HG03108 (cell line): ENCODE results near the gene IFNL1.
"Not testable (repeated sequence)": the region's sequence is repeated elsewhere in the genome, so short reads cannot be mapped to it uniquely, and the experiment has no call there.

ENCODE experiments used
- ATAC-seq: cut with Tn5 transposase; IDR thresholded peaks from one replicate; pipeline ENCODE4 v1.9.1; 2021; ENCODE audit warnings: moderate library complexity; ENCODE audit not compliant: unreplicated experiment

The IFNL1 gene

DNA sequence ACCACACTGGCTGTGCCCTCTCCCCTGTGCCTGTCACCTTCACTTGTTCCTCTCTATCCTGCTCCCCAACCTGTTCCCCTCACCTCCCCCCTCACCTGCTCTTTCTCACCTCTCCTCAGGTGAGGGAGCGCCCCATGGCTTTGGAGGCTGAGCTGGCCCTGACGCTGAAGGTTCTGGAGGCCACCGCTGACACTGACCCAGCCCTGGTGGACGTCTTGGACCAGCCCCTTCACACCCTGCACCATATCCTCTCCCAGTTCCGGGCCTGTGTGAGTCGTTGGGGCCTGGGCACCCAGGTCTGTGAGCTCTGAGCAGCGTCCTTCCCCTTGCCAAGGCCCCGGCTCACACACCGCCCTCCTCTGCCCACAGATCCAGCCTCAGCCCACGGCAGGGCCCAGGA lies 26.8 kb upstream of the IFNL1 start:
- not testable (repeated sequence) for ATAC-seq

DNA sequence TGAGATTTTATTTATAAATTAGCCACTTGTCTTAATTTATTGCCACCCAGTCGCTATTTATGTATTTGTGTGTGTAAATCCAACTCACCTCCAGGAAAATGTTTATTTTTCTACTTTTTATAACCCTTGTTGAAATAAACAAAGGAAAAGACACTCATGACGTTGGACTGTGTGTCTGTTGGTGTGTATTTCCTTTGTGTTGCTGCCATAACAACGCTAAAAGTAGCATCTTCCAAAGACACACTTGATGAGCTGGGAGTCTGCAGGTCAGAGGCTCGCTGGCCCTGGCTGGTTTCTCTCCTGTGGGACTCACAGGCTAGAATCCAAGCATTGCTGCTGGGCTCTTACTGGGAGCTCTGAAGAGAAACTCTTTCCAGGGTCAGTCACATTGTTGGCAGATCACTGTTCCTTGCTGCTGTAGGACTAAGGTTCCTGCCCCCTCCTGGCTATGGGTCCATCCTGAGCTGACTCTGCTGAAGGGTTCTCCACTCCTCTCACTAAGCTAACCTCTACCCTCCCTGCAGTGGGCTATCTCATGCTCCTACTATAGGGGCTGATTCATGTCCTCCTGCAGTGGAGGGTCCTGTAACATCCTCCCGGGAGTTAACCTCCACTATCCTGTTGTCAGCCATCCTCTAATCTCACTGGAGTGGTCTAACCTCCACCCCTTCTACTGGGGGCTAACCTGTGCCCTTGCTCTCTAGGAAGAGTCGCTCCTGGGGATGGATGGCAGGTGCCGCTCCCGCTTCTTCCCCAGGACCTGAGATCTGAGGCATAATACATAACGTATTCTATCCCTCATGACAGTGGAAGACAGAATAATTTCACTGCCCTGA lies 26.0 kb upstream of the IFNL1 start:
- ATAC-seq, result no peak

DNA sequence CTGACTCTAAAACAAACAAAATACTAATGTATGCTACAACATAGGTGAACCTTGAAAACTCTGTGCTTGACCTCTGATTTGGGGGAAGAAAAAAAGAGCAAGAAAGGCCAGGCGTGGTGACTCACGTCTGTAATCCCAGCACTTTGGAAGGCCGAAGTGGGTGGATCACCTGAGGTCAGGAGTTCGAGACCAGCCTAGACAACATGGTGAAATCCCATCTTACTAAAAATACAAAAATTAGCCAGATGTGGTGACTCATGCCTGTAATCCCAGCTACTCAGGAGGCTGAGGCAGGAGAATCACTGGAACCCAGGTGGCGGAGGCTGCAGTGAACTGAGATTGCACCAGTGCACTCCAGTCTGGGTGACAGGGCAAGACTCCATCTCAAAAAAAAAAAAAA lies 22.3 kb upstream of the IFNL1 start:
- ATAC-seq, result not testable (repeated sequence)

DNA sequence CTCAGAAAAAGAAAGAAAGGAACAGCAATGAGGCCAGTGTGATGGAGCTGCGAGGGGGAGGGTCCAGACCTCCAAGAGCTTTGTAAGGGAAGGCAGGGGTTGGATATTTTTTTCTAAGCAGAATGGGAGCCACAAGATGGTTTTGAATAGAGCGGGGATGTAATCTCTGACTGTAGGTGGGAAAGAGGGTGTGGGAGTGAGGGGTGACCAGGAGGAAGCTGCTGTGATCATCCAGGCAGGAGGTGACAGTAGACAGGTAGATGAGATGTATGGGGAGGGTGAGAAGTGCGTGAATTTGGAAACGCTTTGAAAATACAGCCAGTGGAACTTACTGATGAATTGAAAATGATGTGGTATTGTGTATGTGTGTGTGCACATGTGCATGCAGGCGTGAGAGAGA lies 20.6 kb upstream of the IFNL1 start:
- no peak for ATAC-seq

DNA sequence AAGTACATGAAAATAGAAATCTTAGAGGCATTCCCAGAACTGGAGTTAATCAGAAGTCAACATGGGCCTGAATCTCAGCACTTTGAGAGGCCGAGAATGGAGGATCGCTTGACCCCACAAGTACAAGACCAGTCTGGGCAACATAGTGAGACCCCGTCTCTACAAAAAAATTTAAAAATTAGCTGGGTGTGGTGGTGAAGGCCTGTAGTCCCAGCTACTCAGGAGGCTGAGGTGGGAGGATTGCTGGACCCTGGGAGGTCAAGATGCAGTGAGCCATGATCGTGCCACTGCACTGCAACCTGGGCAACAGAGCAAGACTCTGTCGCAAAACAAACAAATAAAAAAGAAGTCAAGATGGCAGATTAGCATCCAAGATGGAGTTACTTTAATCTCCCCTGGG lies 19.5 kb upstream of the IFNL1 start:
- ATAC-seq, result no peak

DNA sequence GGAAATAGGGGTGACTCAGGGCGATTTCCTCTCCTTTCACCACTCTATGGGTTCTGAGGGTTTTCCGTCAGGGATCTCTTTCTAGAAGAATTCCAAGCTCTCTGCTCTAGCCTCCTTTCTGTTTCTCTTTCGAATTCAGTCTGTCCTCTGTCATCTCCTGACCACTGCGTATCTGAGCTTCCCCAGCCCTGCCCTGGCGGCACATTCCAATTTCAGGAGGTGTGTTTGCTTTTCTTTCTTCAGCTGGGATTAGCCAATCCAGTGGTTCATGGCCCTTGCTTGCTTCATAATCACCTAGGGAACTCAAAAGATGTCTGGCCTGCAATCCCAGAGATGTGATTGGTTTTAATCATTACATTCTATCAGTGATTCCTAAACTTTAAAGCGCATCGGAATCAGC lies 18.6 kb upstream of the IFNL1 start:
- no peak for ATAC-seq

DNA sequence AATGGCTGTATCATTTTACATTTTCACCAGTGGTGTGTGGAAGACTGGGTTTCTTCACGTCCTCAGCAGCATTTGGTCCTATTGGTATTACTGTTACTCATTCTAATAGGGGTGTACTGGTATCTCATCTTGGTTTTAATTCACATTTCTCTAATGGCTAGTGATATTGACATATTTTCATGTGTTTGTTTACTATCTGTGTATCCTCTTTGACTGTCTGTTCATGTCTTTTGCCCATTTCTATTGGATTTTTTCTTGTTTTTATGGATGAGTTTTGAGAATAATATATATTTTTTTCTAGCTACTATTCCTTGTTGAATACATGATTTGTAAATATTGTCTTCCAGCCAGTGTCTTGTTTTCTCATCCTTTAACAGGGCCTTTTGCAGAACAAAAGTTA lies 14.2 kb upstream of the IFNL1 start:
- no peak for ATAC-seq

DNA sequence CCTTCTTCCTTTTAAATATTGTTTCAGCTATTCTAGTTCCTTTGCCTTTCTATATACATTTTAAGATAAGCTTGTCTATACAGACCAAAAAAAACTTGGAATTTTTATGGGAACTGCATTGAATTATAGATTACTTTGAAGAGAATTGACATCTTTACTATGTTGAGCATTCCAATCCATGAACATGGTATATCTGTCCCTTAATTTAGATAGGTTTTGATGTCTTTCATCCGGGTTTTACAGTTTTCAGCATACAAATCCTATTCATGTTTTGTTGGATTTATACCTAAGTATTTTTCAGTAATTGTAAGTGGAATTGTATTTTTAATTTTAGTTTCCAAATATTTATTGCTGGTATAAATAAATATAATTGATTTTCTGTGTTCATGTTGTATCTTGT lies 12.2 kb upstream of the IFNL1 start:
- no peak for ATAC-seq

DNA sequence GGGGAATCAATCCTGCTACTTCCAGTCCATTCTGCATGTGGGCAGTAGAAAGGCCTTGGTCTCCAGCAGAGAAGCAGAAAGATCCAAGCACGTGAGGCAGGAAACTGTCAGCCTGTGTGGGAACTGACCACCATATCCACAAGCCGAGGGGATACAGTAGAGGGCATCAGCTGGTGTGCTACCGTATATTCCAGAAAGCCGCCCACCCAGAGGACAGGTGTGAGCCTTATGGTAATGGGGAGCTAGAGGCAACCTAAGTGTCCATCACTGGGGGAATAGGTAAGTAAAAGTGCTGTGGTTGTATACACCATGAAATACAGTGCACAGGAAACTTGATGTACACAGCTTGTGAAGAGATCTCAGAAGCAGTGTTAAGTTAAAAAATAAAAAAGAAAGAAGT lies 2.8 kb upstream of the IFNL1 start:
- ATAC-seq, result no peak

DNA sequence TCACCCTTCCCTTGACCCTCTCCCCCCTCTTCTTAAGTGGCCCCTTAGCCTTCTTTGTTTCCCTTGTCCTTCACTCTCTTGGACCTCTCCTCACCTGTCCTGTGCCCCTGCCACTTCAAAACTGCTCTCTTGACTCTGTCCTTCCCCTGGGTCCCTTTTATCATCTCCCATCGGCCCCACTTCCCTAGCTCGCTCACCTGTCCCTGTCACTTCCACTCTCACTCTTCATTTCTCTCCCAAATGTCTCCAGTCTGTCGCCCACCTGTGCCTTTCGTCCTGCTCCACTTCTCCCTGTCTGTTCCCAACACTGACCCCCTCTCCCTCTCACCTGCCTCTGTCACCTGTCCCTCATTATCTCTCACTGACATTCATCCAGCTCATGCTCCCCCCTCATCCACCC lies 699 bp downstream of the IFNL1 start:
- no peak for ATAC-seq

DNA sequence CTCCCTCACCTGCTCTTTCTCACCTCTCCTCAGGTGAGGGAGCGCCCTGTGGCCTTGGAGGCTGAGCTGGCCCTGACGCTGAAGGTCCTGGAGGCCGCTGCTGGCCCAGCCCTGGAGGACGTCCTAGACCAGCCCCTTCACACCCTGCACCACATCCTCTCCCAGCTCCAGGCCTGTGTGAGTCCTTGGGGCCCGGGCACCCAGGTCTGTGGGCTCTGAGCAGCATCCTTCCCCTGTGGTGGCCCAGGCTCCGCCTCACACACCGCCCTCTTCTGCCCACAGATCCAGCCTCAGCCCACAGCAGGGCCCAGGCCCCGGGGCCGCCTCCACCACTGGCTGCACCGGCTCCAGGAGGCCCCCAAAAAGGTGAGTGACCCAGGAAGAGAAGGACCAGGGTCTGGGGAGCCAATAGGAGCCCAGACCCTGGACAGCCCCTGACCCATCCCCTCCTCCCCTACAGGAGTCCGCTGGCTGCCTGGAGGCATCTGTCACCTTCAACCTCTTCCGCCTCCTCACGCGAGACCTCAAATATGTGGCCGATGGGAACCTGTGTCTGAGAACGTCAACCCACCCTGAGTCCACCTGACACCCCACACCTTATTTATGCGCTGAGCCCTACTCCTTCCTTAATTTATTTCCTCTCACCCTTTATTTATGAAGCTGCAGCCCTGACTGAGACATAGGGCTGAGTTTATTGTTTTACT lies 1.9 kb downstream of the IFNL1 start:
- no peak for ATAC-seq

DNA sequence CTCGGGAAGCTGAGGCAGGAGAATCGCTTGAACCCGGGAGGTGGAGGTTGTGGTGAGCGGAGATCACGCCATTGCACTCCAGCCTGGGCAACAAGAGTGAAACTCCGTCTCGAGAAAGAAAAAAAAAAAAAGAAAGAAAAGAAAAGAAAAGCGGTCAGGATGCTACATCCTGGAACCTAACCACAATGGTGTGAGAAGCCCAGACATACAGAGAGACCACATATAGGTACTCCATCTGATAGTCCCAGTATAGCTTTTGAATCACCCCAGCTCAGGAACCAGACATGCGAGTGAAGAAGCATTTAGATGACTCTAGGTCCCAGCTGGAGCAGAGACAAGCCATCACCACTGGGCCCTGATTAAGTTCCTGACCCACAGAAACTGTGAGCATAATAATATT lies 3.2 kb downstream of the IFNL1 start:
- ATAC-seq, result no peak

DNA sequence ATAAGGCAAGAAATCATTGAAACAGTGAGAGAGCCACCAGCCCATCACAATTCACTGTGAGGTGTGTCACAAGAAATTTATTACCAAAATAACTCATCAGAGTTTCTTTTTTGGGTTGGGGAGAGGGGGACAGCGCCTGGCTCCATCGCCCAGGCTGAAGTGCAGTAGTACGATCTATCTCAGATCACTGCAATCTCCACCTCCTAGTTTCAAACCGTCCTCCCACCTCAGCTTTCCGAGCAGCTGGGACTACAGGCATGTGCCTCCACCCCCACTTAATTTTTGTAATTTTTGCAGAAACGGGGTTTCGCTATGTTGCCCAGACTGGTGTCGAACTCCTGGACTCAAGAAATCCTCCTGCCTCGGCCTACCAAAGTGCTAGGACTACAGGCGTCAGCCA lies 3.6 kb downstream of the IFNL1 start:
- no peak for ATAC-seq

DNA sequence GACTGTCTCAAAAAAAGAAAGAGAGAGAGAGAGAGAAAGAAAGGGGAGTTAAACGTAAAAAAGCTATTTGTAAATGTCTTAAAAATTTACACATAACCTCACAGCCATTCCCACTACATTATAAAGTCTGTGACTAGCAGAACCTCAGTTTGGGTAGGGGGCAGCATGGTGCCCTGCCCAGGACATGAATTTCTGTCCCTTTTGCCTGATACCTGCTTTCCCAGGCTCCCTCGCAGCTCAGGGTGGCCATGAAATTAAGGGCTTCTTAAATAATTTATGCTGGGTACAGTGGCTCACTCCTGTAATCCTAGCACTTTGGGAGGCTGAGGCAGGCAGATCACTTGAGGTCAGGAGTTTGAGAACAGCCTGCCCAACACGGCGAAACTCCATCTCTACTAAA lies 4.8 kb downstream of the IFNL1 start:
- no peak for ATAC-seq

DNA sequence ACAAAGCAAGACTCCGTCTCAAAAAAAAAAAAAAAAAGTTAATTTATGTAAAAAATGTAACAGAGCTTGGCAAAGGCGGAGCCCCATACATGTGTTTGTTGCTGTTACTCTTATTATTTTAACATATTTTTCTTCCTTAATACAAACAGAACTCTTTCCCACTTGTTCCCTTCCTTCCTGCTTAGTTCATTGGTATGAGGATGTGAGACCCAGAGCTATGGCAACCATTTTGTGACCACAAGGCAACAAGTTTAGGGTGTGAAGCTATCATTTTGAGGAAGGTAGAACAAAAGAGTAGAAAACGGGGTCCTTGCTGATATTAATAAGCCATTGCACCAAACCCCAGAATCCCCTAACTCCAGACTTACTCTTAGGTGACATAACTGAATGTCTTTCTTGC lies 5.4 kb downstream of the IFNL1 start:
- ATAC-seq, result no peak

DNA sequence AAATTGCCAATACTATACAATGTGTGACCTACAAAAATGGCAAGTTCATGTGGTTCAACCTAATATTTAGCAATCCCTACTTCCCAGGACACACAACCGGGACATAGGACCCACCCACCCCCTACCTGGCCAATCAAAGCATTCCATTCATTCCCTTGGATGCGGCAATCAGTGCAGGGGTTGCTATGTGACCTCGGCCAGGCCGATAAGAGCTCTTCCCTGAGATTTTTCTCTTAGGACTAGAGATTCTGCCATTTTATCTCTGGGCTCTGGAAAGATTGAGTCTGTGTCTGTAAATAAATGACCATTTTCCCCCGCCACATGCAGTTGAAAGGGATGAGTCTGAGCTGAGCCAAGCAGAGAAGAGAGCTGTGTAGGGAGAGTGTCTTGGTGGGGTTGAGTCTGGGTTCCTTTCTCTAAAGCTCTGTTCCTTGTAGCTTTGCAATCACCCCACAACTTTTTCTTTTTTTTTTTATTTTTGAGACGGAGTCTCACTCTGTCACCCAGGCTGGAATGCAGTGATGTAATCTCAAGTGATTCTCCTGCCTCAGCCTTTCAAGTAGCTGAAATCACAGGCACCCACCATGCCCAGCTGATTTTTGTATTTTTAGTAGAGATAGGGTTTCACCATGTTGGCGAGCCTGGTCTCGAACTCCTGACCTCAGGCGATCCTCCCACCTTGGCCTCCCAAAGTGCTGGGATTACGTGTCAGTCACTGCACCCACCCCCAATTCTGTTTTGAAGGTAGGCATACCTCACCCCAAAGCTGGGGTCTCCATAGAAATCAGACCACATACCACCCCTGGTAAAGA lies 7.4 kb downstream of the IFNL1 start:
- ATAC-seq, result no peak

DNA sequence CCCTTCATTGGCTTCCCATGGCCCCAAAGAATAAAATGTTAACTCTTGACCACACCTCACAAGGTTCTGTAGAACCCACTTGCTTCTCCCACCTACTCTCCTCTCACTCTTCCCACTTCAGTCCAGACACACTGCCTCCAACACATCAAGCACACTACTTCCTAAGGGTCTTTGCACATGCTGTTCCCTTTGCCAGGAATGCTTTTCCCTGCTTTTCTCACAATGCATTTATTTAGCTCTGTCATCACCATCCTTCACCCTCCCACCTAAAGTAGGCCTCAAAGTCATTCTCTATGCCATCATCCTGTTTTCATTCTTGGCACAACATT lies 7.9 kb downstream of the IFNL1 start:
- no peak for ATAC-seq

DNA sequence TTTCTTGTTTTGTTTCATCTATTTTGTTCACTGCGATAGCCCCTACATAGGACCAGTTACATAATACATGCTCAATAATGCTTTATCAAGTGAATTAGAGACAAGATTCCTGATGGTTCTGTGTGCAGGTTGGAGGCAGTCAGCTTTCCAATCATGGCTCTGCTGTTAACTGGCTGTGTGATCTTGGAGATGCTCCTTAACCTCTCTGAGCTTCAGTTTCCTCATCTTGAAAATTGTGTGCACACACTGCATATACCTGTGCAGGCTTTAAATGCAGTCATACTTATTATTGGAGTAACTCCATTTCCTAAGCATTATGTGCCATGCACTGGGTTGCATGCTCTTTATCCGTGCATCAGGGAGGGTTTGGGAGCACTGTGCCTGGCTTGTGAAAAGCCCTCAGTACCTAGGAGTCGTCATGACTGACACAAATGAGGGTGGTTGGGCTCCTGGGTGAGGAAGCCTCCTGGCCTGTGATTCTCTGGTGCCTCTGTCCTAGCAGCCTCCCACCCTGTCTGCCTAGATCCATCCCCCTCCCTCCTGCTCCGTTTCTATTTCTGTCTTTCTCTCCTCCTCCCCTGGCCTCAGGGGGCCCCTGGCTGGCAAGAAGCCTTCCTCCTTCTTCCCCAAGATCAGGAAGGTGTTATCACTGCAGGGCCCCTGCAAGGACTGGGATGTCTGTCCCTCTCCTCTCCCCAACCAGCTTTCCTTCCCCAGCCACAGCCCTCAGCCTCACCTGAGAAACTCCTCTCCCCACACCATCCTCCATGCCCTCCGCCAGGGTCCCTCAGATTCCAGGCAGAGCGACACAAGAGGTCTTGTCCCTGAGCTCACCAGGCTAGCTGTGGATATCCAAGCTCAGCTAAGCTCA lies 8.7 kb downstream of the IFNL1 start:
- no peak for ATAC-seq

DNA sequence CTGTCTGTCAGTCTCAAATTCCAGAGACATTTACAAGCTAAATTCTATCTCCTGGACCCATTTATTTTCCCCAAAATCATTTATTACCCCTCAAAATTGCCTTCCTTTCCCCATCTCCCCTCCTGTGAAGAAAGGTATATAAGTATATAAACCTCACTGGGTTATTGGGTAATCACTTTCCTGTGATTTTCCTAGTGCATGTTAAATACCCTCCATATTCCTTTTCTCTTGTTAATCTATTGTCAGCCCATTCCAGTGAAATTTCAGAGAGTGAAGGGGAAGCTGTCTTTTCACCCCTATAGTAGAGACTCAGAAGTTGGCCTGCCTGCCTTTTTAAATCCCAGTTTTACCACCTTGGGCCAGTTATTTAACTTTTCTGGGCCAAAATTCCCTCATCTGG lies 9.9 kb downstream of the IFNL1 start:
- ATAC-seq, result no peak

DNA sequence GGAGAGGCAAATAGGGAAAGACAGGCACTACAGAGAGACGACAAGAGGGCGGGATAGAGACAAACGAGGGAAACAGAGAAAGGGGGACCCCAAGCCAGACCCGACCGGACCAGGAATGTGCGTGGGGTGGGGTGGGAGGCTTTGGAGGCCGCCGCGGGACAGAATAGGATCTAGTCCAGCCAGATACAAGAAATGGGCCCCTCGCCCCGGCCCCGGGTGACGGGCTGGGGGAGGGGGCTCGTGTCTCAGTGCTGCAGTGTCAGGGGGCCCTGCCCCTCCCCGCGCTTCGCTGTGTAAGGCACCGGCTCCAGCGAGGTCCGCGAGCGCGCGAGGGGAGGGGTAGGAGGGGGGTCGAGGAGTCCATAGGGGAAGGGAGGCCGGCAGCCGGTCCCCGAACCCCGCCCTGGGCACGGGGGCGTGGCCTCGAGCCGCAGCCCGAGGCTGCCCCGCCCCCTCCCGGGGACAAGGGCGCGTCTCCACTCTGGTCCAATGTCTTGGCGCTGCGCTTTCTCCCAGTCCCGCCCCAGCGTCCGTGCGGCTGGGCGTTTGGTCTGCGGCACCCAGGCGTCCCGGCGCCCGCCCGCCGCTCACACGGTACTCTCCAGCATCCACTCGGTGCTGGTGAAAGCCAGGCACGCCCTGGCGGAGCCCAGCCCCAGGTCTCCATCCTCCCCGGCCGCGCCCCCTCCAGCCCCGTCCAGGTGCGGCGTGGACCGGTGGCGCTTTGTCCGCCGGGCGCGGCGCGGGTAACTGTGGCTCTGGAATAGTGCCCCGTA lies 11.0 kb downstream of the IFNL1 start:
- ATAC-seq, result no peak
